SH-SY5Y (cell line): ENCODE measurements around the gene PRKG1.

Experiments used
- GATA2 ChIP-seq: IDR thresholded peaks from 2 replicates; pipeline ENCODE4 v1.6.1; 2011; ENCODE audit warnings: mild to moderate bottlenecking, low read depth, low read length
- GATA3 ChIP-seq: IDR thresholded peaks from 2 replicates; pipeline ENCODE4 v1.6.1; 2011; ENCODE audit warnings: low read depth, mild to moderate bottlenecking, low read length, moderate library complexity

DNA sequence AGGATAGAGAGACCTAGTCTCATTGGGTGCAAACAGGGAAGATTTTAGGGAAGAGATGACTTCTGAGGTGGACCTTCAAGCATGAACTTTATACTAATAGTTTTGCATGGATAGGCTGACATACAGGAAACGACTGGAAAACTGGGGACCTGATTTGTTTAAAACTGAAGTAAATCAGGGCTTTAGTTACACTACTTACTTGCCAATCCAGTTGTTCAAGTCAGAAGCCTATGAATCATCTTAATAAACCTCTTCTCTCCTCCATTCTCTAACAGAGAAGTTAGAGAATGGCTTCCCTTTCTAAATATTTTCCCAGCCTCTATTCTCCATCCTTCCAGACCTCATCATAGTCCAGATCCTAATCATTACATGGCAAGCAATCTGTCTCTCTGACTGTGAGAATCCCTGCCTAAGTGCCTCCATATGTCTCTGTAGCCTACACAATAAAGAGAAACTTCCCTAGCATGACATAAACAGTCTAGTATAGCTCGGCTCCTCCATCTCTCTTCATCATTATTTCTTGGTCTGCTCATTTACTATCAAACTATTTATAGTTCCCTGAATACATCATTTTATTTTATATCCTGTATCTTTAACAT, 55.8 kb downstream of the PRKG1 start:
- TF ChIP-seq GATA3 = peak; percentile 64
- peak; percentile 75; the same call in 1 of the 2 replicates for TF ChIP-seq GATA2
